ENCODE measurements around the gene BNIP1.
A peak's percentile ranks its signal among the peaks of the same experiment; 100 is the strongest.
"Not testable (repeated sequence)": the region's sequence is repeated elsewhere in the genome, so short reads cannot be mapped to it uniquely, and the experiment has no call there.

Gene BNIP1, protein sequence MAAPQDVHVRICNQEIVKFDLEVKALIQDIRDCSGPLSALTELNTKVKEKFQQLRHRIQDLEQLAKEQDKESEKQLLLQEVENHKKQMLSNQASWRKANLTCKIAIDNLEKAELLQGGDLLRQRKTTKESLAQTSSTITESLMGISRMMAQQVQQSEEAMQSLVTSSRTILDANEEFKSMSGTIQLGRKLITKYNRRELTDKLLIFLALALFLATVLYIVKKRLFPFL

DNA sequence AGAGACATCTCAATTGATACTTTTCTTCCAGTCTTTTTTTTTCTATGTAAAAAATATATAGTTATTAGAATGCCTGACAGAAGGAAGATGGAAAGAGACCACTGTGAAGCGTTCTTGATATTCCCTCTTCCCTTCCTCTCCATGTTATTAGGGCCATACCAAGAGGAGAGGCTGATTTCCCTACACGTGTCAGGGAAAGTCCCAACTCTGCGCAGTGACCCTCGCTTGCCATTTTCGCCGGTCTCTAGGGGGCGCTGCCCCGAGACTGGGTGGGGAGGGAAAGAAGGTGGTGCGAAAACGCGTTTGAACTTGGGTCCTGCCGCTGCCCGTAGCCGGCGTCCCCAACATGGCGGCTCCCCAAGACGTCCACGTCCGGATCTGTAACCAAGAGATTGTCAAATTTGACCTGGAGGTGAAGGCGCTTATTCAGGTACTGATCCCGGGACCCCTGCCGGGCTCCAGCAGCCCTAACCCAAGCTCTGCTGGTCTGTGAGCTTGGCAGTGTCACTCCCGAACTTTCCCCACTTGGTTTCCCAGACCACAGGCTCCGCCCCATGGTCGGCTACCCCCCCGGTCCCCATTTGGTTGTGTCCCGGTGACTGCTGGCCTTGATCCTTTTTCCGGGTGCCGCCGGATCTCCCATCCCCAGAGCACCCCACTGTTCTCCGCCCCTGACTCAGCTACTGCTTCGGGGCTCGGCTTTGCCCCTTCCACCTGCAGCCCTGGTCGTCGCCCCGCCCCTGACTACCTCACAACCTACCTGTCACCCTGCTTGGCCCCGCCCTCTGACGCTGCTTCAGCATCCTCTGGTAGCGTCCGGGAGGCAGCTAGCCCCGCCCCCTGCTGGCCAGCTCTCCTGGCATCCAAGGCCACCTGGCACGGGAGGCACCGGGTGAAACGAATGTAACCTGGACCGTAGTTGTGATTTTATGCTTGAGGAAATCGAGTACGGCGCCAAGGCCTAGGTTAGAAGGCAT lies at the start of gene BNIP1:
TSS of gene BNIP1 (plus strand) at position 332 of the 977 bp plus-strand sequence. CDS start at position 347, 15 bp downstream.
- DNase-seq (ENCODE audit: low read depth): peak; percentile 97

DNA sequence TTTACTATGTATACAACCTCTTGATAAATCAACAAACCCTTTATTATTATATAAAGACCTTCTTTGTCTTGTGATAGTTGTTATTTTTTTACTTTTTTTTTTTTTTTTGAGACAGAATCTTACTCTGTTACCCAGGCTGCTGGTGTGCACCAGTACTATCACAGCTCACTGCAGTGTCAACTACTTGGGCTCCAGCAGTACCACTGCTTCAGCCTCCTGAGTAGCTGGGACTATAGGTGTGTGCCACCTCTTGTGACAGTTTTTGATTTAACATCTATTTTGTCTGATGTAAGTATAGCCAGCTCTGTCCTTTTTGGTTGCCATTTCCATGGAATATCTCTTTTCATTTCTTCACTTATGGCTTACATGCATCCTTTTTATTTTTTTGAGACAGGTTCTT lies 45.5 kb upstream of the BNIP1 start:
- no peak for DNase-seq (ENCODE audit: low read depth)

DNA sequence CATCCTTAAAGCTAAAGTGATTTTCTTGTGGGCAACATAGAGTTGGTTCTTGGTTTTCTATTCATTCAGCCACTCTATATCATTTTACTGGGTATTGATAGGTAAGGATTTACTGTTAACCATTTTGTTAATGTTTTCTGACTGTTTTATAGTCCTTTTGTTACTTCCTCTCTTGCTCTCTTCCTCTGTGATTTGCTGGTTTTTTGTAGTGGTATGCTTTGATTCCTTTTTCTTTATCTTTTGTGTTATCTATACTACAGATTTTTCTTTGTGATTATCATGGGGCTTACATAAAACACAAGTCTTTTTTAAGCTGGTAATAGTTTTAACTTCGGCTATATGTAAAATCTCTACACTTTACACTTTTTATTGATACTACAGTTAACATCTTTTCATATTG lies 44.9 kb upstream of the BNIP1 start:
- no peak for DNase-seq (ENCODE audit: low read depth)

DNA sequence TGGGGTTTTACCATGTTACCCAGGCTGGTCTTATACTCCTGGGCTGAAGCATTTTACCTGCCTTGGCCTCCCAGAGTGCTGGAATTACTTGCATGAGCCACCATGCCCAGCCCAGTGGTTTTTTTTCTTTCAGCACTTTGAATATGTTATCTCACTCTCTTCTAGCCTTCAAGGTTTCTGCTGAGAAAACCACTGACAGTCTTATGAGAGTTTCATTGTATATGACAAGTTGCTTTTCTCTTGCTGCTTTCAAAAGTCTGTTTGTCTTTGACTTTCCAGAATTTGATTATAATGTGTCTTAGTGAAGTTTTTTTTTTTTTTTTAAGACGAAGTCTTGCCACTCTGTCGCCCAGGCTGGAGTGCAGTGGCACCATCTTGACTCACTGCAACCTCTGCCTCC lies 43.1 kb upstream of the BNIP1 start:
- no peak for DNase-seq (ENCODE audit: low read depth)

DNA sequence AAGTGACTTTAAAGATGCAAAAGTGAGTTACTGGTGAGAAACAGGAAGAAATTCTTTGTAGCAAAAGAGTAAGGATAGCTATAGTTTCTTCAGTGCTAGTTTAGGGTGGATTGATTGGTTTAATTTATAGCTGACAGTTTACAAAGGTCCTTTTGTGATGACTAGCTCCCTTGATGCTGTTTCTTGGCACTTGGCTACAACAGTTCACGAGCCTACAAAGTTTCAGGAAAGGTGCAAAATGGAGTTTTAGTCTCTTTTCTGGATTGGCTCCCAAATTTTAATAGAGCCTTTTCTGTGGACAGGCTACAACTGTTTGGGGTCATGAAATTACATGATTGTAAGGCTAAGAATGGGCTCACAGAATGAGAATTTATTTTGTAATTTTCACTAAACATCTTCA lies 40.9 kb upstream of the BNIP1 start:
- no peak for DNase-seq (ENCODE audit: low read depth)

DNA sequence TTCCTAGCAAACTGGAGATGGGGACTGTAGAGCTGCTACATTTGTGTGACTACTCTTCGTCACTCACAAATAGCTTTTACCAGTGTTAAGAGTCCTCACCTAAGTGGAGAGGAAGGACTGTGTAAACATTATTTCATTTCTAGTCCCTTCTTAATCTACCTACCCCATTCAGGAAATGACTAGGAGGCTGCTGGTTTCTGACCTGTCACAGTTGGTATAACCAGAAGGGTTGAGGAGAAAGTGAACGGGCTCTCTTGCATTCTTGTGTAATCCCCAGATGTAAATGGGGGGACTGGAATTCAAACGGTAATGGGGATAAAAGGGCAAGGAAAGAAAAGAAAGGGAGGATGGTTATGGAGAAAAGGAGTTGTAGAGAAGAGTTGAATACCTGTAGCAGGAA lies 35.4 kb upstream of the BNIP1 start:
- no peak for DNase-seq (ENCODE audit: low read depth)

DNA sequence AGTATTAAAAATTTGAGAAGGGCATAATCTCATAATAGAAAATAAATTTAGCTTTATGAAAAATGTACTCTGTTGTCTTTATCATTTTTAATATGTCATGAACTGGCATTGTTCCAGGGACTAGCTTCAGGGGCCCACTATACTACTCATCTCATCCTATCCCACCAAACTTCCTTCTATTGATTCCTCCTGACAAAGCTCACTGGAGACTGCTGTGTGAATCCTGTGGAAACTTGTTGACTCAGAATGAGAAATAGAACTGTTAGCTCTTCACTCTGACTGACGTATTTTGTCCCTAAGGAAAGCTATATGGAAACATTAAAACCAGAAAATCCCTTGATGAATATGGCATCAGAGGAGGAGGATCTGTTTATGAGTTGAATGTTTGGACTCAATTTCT lies 29.8 kb upstream of the BNIP1 start:
- no peak for DNase-seq (ENCODE audit: low read depth)

DNA sequence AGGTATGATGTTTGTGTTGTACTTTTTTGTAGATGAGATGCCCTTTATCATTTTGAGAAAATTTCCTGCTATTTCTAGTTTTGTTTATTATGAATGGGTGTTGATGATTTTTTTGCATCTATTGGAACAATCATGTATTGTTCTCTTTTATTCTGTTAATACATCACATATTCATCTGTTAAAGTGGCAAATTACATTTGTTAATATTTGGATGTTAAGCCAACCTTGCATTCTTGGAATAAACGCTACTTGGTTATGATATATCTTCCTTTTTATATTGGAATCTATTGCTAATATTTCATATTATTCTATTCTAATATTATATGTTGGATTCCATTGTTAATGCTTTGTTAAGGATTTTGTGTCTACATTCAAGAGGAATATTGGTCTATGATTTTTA lies 24.6 kb upstream of the BNIP1 start:
- no peak for DNase-seq (ENCODE audit: low read depth)

DNA sequence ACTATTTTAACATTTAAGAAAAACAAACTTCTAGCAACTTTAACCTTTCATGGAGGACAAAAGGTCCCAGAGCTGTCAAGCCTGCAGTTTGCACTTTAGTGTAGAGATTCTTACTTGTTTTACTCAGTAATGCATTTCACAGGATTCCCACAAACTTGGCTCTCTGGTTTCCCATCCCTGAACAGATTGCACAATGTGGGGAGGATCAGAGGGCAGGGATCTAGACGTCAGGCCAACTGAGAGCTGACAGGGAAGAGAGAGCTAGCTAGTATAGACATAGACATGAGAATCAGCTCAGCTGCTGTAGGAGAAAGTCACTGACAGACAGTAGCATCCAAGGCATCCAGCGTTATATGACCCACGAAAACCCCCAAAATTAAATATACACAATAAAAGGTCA lies 20.9 kb upstream of the BNIP1 start:
- no peak for DNase-seq (ENCODE audit: low read depth)

DNA sequence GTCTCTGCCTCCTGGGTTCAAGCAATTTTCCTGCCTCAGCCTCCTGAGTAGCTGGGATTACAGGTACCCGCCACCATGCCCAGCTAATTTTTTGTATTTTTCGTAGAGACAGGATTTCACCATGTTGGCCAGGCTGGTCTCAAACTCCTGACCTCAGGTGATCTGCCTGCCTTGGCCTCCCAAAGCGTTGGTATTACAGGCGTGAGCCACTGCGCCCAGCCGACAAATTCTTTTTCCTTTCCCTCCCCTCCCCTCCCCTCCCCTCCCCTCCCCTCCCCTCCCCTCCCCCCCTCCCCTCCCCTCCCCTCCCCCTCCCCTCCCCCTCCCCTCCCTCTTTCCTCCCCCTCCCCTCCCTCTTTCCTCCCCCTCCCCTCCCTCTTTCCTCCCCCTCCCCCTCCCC lies 12.2 kb upstream of the BNIP1 start:
- not testable (repeated sequence) for DNase-seq (ENCODE audit: low read depth)

DNA sequence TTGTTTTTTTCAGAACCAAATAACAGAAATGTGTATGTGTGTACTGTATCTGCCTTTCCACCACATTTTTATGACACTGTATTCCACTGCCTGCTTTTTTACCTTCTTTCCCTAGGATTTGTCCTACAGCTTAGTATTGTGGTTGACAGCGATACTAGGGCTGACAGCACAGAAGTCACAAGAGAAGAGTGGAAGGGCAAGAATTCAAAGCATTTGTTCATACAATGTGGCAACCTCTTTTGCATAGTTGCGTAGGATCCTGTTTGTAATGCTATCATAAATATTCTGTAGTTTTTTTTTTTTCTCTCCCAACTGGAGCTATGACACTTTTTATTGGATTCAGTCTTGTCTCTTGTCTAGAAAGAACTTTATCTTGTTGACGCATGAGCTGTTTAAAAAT lies 5.6 kb upstream of the BNIP1 start:
- DNase-seq (ENCODE audit: low read depth): no peak

DNA sequence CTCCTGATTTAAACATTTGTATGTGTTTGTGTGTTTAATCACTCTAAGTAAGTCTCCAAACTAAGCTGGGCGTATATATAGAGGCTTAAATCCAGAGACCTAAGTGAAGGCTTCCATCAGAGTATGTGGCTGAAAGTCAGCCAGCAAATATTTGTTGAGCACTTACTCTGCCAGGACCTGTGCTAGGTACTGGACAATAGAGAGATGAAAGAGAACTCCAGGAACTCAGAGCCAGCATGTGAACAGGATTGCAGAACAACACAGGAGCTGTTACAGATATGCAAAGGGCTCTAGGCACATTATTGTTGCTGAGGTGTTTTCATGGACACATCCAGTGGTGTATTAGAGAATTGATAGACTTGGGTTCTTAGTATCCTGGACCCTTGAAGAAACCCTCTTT lies 4.7 kb upstream of the BNIP1 start:
- DNase-seq (ENCODE audit: low read depth): no peak

DNA sequence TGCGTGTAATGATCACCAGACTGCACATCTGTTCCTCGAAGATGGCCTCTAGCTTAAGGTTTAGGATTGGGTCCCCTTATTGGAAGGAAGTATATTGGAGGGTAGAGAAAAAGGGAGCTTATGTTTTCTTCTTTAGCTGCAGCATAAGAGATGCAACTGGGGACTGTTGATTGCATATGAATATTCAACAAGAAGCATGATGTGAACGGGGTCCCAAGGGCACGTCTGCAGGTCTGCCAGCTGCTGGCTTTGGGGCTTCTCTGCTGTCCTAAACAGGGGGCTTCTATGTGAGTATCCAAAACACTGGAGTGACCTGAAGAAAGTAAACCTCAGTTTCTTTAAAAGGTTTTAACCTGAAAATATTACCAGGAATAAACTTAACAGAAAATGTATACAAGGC lies 3.6 kb upstream of the BNIP1 start:
- DNase-seq (ENCODE audit: low read depth): no peak

DNA sequence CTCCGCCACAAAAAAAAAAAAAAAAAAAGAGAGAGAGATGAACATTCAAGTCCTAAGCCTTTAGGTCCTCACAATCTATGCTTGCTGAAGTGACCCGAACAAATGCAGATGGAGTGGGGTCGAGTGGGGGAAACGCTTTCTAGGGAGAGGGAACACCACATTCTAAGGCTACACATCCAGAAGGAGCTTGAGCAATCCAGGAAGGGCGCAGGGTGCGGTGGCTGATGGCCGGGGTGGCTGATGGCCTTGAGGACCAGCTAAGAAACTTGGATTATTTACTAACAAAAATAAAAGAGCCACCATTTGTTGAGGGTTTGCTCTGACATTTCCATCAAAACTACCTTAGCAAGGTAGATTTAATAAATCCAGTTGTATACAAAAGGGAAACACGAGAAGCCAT lies 764 bp upstream of the BNIP1 start:
- no peak for DNase-seq (ENCODE audit: low read depth)

DNA sequence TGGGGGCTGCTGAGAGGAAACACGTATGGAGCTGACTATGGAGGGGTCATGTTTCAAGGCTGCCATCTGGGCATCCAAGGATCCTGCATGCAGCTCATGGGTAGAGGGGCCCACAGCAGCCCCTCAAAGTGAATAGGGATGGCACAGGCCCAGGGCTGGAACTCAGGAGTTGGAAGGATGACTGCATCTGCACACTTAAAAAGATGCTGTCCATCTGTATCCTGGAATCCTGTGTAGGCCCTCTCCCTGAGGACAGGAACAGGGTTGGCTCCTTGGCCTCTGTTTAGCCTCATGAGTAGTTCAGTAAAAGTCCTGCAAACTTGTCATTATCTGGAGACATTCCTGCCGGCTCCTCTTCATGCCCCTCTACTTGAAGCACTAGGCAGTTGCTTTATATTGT lies 4.0 kb downstream of the BNIP1 start:
- no peak for DNase-seq (ENCODE audit: low read depth)

DNA sequence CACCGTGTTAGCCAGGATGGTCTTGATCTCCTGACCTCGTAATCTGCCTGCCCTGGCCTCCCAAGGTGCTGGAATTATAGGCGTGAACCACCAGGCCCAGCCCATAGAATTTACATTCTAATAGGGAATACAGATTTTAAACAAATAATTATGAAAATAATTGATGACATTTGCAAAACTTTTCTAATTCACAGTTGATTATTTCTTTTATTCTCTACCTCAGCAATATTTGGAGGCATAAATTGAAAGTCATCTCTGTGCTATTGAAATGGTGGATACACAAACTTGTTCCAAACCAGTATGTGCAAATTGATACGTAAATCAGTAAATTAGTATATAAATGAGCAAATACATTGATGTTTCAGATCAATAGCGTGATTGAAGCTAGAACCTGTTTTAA lies 8.2 kb downstream of the BNIP1 start:
- no peak for DNase-seq (ENCODE audit: low read depth)

DNA sequence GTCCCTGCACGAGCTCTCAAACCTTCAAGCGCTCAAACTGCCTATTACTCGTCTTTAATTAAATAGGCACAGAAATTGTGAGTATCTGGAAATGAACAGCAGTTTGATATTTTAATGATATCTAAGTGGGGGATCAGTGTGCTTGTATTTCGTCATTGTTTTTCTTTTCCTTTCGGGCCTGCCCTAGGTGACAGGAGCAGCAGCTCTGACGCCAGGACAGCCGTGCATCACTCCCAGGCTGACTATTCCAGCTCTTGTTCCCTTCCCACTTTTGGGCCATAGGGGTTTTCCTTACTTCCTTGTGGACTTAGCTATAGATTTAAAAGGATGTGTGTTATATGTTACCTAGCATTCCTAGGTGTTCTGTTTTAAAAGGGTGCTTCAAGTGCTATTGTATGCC lies 9.5 kb downstream of the BNIP1 start:
- no peak for DNase-seq (ENCODE audit: low read depth)

DNA sequence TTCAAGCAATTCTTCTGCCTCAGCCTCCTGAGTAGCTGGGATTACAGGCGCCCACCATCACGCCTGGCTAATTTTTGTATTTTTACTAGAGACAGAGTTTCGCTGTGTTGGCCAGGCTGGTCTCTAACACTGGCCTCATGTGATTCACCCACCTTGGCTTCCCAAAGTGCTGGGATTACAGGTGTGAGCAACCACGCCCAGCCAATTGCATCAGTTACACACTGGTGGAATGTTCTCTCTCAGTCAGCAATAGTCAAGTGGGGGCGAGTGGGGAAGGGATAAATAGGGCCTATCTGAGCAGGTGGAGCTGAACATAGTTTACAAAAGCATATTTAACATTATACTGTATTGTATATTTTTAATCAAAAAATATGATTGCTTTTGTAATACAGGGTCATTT lies 10.3 kb downstream of the BNIP1 start:
- not testable (repeated sequence) for DNase-seq (ENCODE audit: low read depth)

DNA sequence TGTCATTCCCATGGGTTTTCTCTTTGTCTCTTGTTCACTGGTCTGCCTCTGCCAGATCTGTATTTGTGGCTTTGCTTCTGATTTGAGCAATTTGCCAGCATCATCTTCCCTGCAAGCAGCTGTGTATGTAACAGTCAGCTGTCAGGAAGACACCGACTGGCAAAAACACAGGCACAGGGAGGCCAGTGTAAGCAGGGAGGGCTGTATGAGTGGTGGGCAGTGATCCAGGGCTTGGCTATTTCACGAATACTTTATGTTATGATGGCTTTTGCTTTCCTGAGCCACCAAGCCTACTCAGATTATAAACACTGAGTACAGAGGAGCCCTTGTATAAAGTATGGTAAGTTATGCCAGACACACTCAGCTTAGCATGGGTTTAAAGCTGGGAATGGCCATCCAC lies 11.6 kb downstream of the BNIP1 start:
- DNase-seq (ENCODE audit: low read depth): no peak

DNA sequence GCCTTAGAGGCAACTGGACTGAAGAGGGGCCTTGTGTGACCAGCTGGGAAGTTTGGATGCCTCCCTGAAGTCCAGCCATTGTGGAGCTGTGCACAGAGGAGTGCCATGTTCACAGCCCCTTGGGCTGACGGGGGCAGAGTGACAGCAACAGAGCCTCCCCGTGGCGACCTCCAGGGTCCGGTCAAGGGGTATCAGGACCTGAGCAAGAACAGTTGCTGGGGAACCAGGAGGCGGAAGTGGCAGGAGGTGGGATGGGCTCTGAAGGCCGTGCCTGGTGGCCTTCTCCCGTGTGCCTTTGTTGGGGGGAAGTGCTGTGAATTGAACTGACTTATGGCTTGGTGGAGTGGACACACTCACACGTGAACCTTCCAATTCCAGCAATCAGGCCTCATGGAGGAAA lies 14.0 kb downstream of the BNIP1 start:
- no peak for DNase-seq (ENCODE audit: low read depth)

DNA sequence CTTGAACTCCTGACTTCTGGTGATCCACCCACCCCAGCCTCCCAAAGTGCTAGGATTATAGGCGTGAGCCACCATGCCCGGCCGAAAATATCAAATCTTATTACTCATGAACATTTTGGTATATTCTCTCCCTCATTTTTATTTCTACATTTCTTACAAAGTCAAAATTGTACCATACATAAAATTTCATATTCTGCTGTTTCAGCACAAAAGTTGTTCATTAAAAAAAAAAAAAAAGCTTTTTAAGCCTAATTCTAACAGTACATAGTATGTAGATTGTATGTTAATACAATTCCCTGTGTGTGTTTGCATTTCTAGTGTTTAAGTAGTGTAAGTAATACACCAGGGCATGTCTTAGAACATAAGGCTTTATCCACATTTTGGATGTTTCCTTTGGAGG lies 14.9 kb downstream of the BNIP1 start:
- DNase-seq (ENCODE audit: low read depth): no peak

DNA sequence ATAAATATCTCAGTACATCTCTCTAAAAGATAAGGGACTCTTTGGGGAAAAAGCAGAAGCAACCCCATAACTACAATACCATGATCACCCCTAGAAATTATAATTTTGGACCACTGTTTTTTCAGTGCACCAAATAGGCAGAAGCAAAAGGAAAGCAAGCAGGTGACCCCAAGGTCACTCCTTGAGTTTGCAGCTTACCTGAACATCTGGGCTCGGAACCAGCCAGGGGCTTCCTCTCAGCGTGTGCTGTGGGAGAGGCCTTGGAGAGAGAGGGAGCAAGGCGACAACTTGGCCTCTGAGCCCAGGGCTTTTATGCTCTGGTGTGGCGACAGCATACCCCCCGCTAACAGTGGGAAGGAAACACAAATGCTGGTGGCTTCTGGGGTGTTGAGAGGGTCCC lies 16.8 kb downstream of the BNIP1 start:
- DNase-seq (ENCODE audit: low read depth): no peak

DNA sequence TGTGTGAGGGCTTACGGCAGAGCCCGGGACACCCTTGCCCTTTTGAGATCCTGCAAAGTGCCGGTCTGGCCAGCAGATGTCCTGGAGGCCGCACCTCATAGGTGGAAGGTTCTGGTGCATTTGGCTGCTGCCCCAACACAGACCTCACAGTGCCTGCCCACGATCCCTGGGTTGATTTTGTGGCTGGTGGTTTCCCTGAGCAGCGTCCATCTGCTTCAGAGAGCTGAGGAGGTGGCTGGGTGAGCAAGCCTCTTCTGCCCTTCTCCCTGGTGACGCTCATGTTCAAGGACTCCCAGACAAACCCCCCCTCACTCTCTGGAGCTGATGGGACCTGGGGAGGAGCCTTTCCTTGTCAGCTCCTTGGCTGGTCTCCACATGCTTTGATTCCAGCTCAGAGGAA lies 18.9 kb downstream of the BNIP1 start:
- no peak for DNase-seq (ENCODE audit: low read depth)

Measured in activated T-cell treated with anti-CD3 and anti-CD28 coated beads for 24 hours (primary cell).